ENCODE data around the gene CCNK.

- no peak for TF ChIP-seq POLR2A (IDR thresholded peaks at IDR 0.05; ENCODE audit: low read length)
- no peak for TF ChIP-seq GATA1 (IDR thresholded peaks at IDR 0.05; ENCODE audit: low read depth, low read length)
Measured at GRCh38 chr14:99520571-99521081, 39.4 kb downstream of the CCNK start.
